NCI-H1436 (cell line): ENCODE measurements around the gene CD86.
"Not testable (repeated sequence)": the region's sequence is repeated elsewhere in the genome, so short reads cannot be mapped to it uniquely, and the experiment has no call there.

ENCODE experiments used
- DNase-seq: peaks from one replicate; lab custom pipeline; 2025; lab: John Stamatoyannopoulos, UW

The CD86 gene

GRCh38 chr3:122164983-122165382 is 109.8 kb downstream of the CD86 start:
- not testable (repeated sequence) for DNase-seq

- DNase-seq: no peak
Measured at GRCh38 chr3:122167630-122168029, 112.5 kb downstream of the CD86 start.

- no peak for DNase-seq
Measured at GRCh38 chr3:122168044-122168443, 112.9 kb downstream of the CD86 start.

GRCh38 chr3:122169911-122170310 is 114.7 kb downstream of the CD86 start:
- no peak for DNase-seq
